NCI-H446 (cell line): ENCODE results near the gene CYB561A3.
"Not testable (repeated sequence)": the region's sequence is repeated elsewhere in the genome, so short reads cannot be mapped to it uniquely, and the experiment has no call there.

Source experiments
- DNase-seq, 2 experiments: peaks; one replicate each; lab custom pipeline; 2025; lab: John Stamatoyannopoulos, UW

CYB561A3 gene

GRCh38 chr11:61361741-61362541 lies at the start of gene CYB561A3, which contains the start of gene TMEM138:
CYB561A3 (minus strand) TSS chr11:61361882; CDS start chr11:61356713, 5,169 bp downstream.
TMEM138 (plus strand) TSS chr11:61362374; CDS start chr11:61364391, 2,017 bp downstream.
- DNase-seq, result peak; percentile 93 to 96

GRCh38 chr11:61406991-61407728 lies 45.5 kb upstream of the CYB561A3 start:
- no peak for DNase-seq

GRCh38 chr11:61406067-61406466 lies 44.4 kb upstream of the CYB561A3 start:
- DNase-seq, result no peak

- DNase-seq, result no peak
Observed at GRCh38 chr11:61404641-61405040, 43.0 kb upstream of the CYB561A3 start.

- no peak for DNase-seq
Observed at GRCh38 chr11:61404103-61404502, 42.4 kb upstream of the CYB561A3 start.

- no peak for DNase-seq
Observed at GRCh38 chr11:61403658-61404057, 42.0 kb upstream of the CYB561A3 start.

GRCh38 chr11:61401573-61401972 lies 39.9 kb upstream of the CYB561A3 start:
- DNase-seq, result no peak

GRCh38 chr11:61401173-61401572 lies 39.5 kb upstream of the CYB561A3 start:
- no peak for DNase-seq

- DNase-seq, result no peak
Observed at GRCh38 chr11:61392981-61393595, 31.4 kb upstream of the CYB561A3 start.

- no peak for DNase-seq
Observed at GRCh38 chr11:61390161-61390560, 28.5 kb upstream of the CYB561A3 start.

GRCh38 chr11:61384271-61385242 lies 22.9 kb upstream of the CYB561A3 start:
- no peak for DNase-seq

- DNase-seq, result not testable (repeated sequence)
Observed at GRCh38 chr11:61383859-61384258, 22.2 kb upstream of the CYB561A3 start.

- DNase-seq, result no peak
Observed at GRCh38 chr11:61380884-61381283, 19.2 kb upstream of the CYB561A3 start.

- no peak for DNase-seq
Observed at GRCh38 chr11:61378713-61379313, 17.1 kb upstream of the CYB561A3 start.

- no peak for DNase-seq
Observed at GRCh38 chr11:61377461-61378160, 15.9 kb upstream of the CYB561A3 start.

GRCh38 chr11:61375761-61376108 lies 14.1 kb upstream of the CYB561A3 start:
- DNase-seq, result no peak

- no peak for DNase-seq
Observed at GRCh38 chr11:61372659-61373420, 11.2 kb upstream of the CYB561A3 start.

GRCh38 chr11:61370349-61371005 lies 8.8 kb upstream of the CYB561A3 start:
- DNase-seq, result no peak
